Stimulated activated CD8-positive, alpha-beta memory T cell treated with anti-CD3 and anti-CD28 coated beads, Interleukin-15, amount 100 ng/mL, for 1 hour (primary cell): ENCODE results near the gene NAV2.
"Not testable (repeated sequence)": the region's sequence is repeated elsewhere in the genome, so short reads cannot be mapped to it uniquely, and the experiment has no call there.

ENCODE experiments used
- DNase-seq: peaks from one replicate; pipeline ENCODE4 v3.0.0-alpha.2; 2020; ENCODE audit warnings: low read depth

NAV2 gene

GRCh38 chr11:19953336-19953735, 240.7 kb downstream of the NAV2 start:
- DNase-seq, result no peak

- DNase-seq, result no peak
Observed at GRCh38 chr11:19953909-19954308, 241.3 kb downstream of the NAV2 start.

GRCh38 chr11:19954899-19955298, 242.3 kb downstream of the NAV2 start:
- no peak for DNase-seq

GRCh38 chr11:19955660-19956059, 243.0 kb downstream of the NAV2 start:
- DNase-seq, result no peak

GRCh38 chr11:19956228-19956627, 243.6 kb downstream of the NAV2 start:
- DNase-seq, result no peak

- DNase-seq, result no peak
Observed at GRCh38 chr11:19957294-19957943, 244.8 kb downstream of the NAV2 start.

GRCh38 chr11:19958204-19958603, 245.6 kb downstream of the NAV2 start:
- no peak for DNase-seq

GRCh38 chr11:19959210-19959609, 246.6 kb downstream of the NAV2 start:
- DNase-seq, result no peak

GRCh38 chr11:19959648-19960059, 247.0 kb downstream of the NAV2 start:
- no peak for DNase-seq

GRCh38 chr11:19960410-19960809, 247.8 kb downstream of the NAV2 start:
- DNase-seq, result not testable (repeated sequence)

GRCh38 chr11:19961225-19961624, 248.6 kb downstream of the NAV2 start:
- DNase-seq, result no peak

- no peak for DNase-seq
Observed at GRCh38 chr11:19962053-19962800, 249.6 kb downstream of the NAV2 start.

- no peak for DNase-seq
Observed at GRCh38 chr11:19962801-19963175, 250.2 kb downstream of the NAV2 start.

GRCh38 chr11:19963697-19964387, 251.2 kb downstream of the NAV2 start:
- DNase-seq, result no peak

GRCh38 chr11:19966441-19966840, 253.8 kb downstream of the NAV2 start:
- no peak for DNase-seq

GRCh38 chr11:19966927-19967326, 254.3 kb downstream of the NAV2 start:
- no peak for DNase-seq

GRCh38 chr11:19967787-19968186, 255.2 kb downstream of the NAV2 start:
- no peak for DNase-seq

GRCh38 chr11:19968860-19969259, 256.2 kb downstream of the NAV2 start:
- DNase-seq, result no peak

- no peak for DNase-seq
Observed at GRCh38 chr11:19970944-19971343, 258.3 kb downstream of the NAV2 start.

GRCh38 chr11:19972091-19972490, 259.5 kb downstream of the NAV2 start:
- DNase-seq, result no peak

GRCh38 chr11:19972651-19973050, 260.0 kb downstream of the NAV2 start:
- DNase-seq, result no peak

GRCh38 chr11:19973136-19973635, 260.5 kb downstream of the NAV2 start:
- DNase-seq, result no peak

GRCh38 chr11:19974886-19975285, 262.2 kb downstream of the NAV2 start:
- DNase-seq, result no peak
